ENCODE data around the gene DHDH. TPM values are rescaled to one million over a fixed set of nuclear protein-coding genes. Genes with fewer than 3 reads are reported as not detected.

DHDH gene
- polyA plus RNA-seq, 3 donors = 0.38 TPM; not detected in 2

GRCh38 chr19:48914181-48914580, 19.3 kb upstream of the DHDH start:
- peaks cover 71 to 93% of the 10 kb centered on the region in 2 donors for H3K36me3 ChIP-seq (replicated peaks in 1 of 2; ENCODE audit: control insufficient read depth in 1 of 2, insufficient read depth in 2 of 2, low read length in 2 of 2)
- no peak for TF ChIP-seq CTCF (IDR thresholded peaks at IDR 0.05)
- Mint-ChIP-seq H3K36me3 (peaks cover 66 to 95% of the 10 kb centered on the region in 2 donors), H3K9me3 (peaks cover 0 to 5% (median 0%) of the 10 kb centered on the region in 7 donors), H3K4me3 (no peak overlapping the region), H3K27me3 (ENCODE audit: low read depth in 3 of 3) (peaks cover 0 to 2% (median 0%) of the 10 kb centered on the region in 3 donors), H3K27ac (peak overlapping the region in 2 of 7 donors; percentile 15 to 66), H3K4me1 (no peaks in the 10 kb centered on the region)
- H3K9me3 ChIP-seq (replicated peaks in 1 of 2; ENCODE audit: control insufficient read depth in 1 of 2, insufficient read depth in 1 of 2, low read length in 2 of 2) = no peaks in the 10 kb centered on the region
- H3K9ac ChIP-seq (ENCODE audit: insufficient read depth, low read length, poor library complexity, severe bottlenecking) = no peak overlapping the region
- no peak overlapping the region for H3K4me3 ChIP-seq (replicated peaks in 1 of 3; ENCODE audit: low read depth in 2 of 3, low read length in 3 of 3)
- no peak overlapping the region for H3K4me2 ChIP-seq (replicated peaks; ENCODE audit: extremely low read depth, low read length, poor library complexity, severe bottlenecking)
- no peaks in the 10 kb centered on the region for H3K27me3 ChIP-seq (ENCODE audit: control insufficient read depth in 2 of 2, insufficient read depth in 2 of 2, low read length in 2 of 2)
- H2AFZ ChIP-seq (ENCODE audit: insufficient read depth, low read depth, low read length, poor library complexity, severe bottlenecking) = no peak overlapping the region
- WGBS (ENCODE audit: insufficient coverage) = 100% methylated on average over 8 of the region's 8 CpGs
- H4K20me1 ChIP-seq (ENCODE audit: insufficient read depth, low read length) = no peaks in the 10 kb centered on the region
- no peak overlapping the region for H3K27ac ChIP-seq (ENCODE audit: low read depth in 1 of 2, low read length in 2 of 2)
- no peak for DNase-seq
- H3K4me1 ChIP-seq (ENCODE audit: control insufficient read depth in 1 of 2, insufficient read depth in 2 of 2, low read length in 2 of 2) = no peaks in the 10 kb centered on the region
- no peaks in the 10 kb centered on the region for H3K79me2 ChIP-seq (ENCODE audit: insufficient read depth, low read length)
- intact Hi-C loops (cut with micrococcal nuclease) = no loop called here

GRCh38 chr19:48915757-48916156, 17.7 kb upstream of the DHDH start:
- Histone ChIP-seq H3K27me3 (ENCODE audit: control insufficient read depth in 2 of 2, insufficient read depth in 2 of 2, low read length in 2 of 2) (no peaks in the 10 kb centered on the region), H4K20me1 (ENCODE audit: insufficient read depth, low read length) (no peaks in the 10 kb centered on the region), H3K79me2 (ENCODE audit: insufficient read depth, low read length) (no peaks in the 10 kb centered on the region), H3K36me3 (replicated peaks in 1 of 2; ENCODE audit: control insufficient read depth in 1 of 2, insufficient read depth in 2 of 2, low read length in 2 of 2) (peaks cover 68 to 82% of the 10 kb centered on the region in 2 donors), H3K27ac (ENCODE audit: low read depth in 1 of 2, low read length in 2 of 2) (no peak overlapping the region), H3K4me1 (ENCODE audit: control insufficient read depth in 1 of 2, insufficient read depth in 2 of 2, low read length in 2 of 2) (no peaks in the 10 kb centered on the region), H3K4me3 (replicated peaks in 1 of 3; ENCODE audit: low read depth in 2 of 3, low read length in 3 of 3) (no peak overlapping the region), H3K9ac (ENCODE audit: insufficient read depth, low read length, poor library complexity, severe bottlenecking) (no peak overlapping the region), H2AFZ (ENCODE audit: insufficient read depth, low read depth, low read length, poor library complexity, severe bottlenecking) (no peak overlapping the region), H3K9me3 (replicated peaks in 1 of 2; ENCODE audit: control insufficient read depth in 1 of 2, insufficient read depth in 1 of 2, low read length in 2 of 2) (no peaks in the 10 kb centered on the region), H3K4me2 (replicated peaks; ENCODE audit: extremely low read depth, low read length, poor library complexity, severe bottlenecking) (no peak overlapping the region)
- no peak overlapping the region for H3K4me3 Mint-ChIP-seq
- no peaks in the 10 kb centered on the region for H3K4me1 Mint-ChIP-seq
- H3K36me3 Mint-ChIP-seq = peaks cover 59 to 90% of the 10 kb centered on the region in 2 donors
- WGBS (ENCODE audit: insufficient coverage) = 54% methylated on average over 2 of the region's 8 CpGs
- peak overlapping the region in 2 of 7 donors; percentile 51 to 71 for H3K27ac Mint-ChIP-seq
- no peak for TF ChIP-seq CTCF (IDR thresholded peaks at IDR 0.05)
- H3K9me3 Mint-ChIP-seq = peaks cover 0 to 5% (median 0%) of the 10 kb centered on the region in 7 donors
- no peak for DNase-seq
- intact Hi-C loops (cut with micrococcal nuclease) = no loop called here
- H3K27me3 Mint-ChIP-seq (ENCODE audit: low read depth in 3 of 3) = peaks cover 0 to 2% (median 0%) of the 10 kb centered on the region in 3 donors

Measured in CD14-positive monocyte (primary cell).